CD14-positive monocyte (primary cell): Measurements from ENCODE around the gene IGF2R. TPM values are rescaled to one million over a fixed set of nuclear protein-coding genes. Genes with fewer than 3 reads are reported as not detected.

Experiments
- DNase-seq, 3 donors: peaks; one replicate each; pipeline ENCODE4 v3.0.0-alpha.2; 2011 to 2022
- H2AFZ ChIP-seq: 2 replicates; pipeline ENCODE4 v1.6.0; 2012; ENCODE audit warnings: mild to moderate bottlenecking, low read depth, low read length, inconsistent platforms; ENCODE audit not compliant: insufficient read depth, poor library complexity, severe bottlenecking
- H3K27ac ChIP-seq, 2 donors: 1 replicate in 1 of 2; 2 replicates in 1 of 2; pipeline ENCODE4 v1.5.1; 2012 to 2013; ENCODE audit warnings: low read length in 2 of 2, control low read depth in 1 of 2, inconsistent platforms in 1 of 2, low read depth in 1 of 2, mild to moderate bottlenecking in 1 of 2
- H3K27me3 ChIP-seq, 2 donors: one replicate each; pipeline versions ENCODE4 v1.6.0 to v1.6.1; 2011 to 2013; ENCODE audit warnings: low read length in 2 of 2; ENCODE audit not compliant: control insufficient read depth in 2 of 2, insufficient read depth in 2 of 2
- H3K36me3 ChIP-seq, 2 donors: replicated peaks in 1 of 2; 1 replicate in 1 of 2; 2 replicates in 1 of 2; pipeline versions ENCODE4 v1.5.1 to v1.6.1; 2012 to 2013; ENCODE audit warnings: low read length in 2 of 2, control low read depth in 1 of 2, inconsistent platforms in 1 of 2, mild to moderate bottlenecking in 1 of 2; ENCODE audit not compliant: insufficient read depth in 2 of 2, control insufficient read depth in 1 of 2
- H3K4me1 ChIP-seq, 2 donors: 1 replicate in 1 of 2; 2 replicates in 1 of 2; pipeline versions ENCODE4 v1.5.1 to v1.6.1; 2012 to 2013; ENCODE audit warnings: low read length in 2 of 2, control low read depth in 1 of 2, inconsistent platforms in 1 of 2, mild to moderate bottlenecking in 1 of 2, moderate library complexity in 1 of 2; ENCODE audit not compliant: insufficient read depth in 2 of 2, control insufficient read depth in 1 of 2
- H3K4me2 ChIP-seq: replicated peaks from 2 replicates; pipeline ENCODE3; 2012; ENCODE audit warnings: low read length, moderate library complexity, mild to moderate bottlenecking; ENCODE audit not compliant: poor library complexity, severe bottlenecking; ENCODE audit errors: extremely low read depth
- H3K4me3 ChIP-seq, 3 experiments: fragments of 200-600 bp in 1 of 3; sonication (generic) in 1 of 3; replicated peaks in 1 of 3; 1 replicate in 2 of 3; 2 replicates in 1 of 3; pipeline ENCODE4 v1.5.1; 2011 to 2013; ENCODE audit warnings: low read length in 3 of 3, mild to moderate bottlenecking in 3 of 3, control low read depth in 2 of 3, low read depth in 2 of 3, inconsistent platforms in 1 of 3, moderate library complexity in 1 of 3
- H3K79me2 ChIP-seq: 2 replicates; pipeline ENCODE4 v1.6.0; 2012; ENCODE audit warnings: mild to moderate bottlenecking, control low read depth, inconsistent platforms, low read length, moderate library complexity; ENCODE audit not compliant: insufficient read depth
- H3K9ac ChIP-seq: 2 replicates; pipeline ENCODE4 v1.6.0; 2017; ENCODE audit warnings: low read length, mild to moderate bottlenecking; ENCODE audit not compliant: insufficient read depth, poor library complexity, severe bottlenecking
- H3K9me3 ChIP-seq, 2 donors: replicated peaks in 1 of 2; 1 replicate in 1 of 2; 2 replicates in 1 of 2; pipeline versions ENCODE4 v1.5.1 to v1.6.1; 2012 to 2013; ENCODE audit warnings: low read length in 2 of 2, control low read depth in 1 of 2; ENCODE audit not compliant: control insufficient read depth in 1 of 2, insufficient read depth in 1 of 2
- H4K20me1 ChIP-seq: 2 replicates; pipeline ENCODE4 v1.6.0; 2012; ENCODE audit warnings: mild to moderate bottlenecking, low read length, control low read depth, moderate library complexity; ENCODE audit not compliant: insufficient read depth
- H3K27ac Mint-ChIP-seq, 7 donors: one replicate each; pipeline ENCODE4 v1.8.0; 2020; ENCODE audit warnings: mild to moderate bottlenecking in 7 of 7, mixed read lengths in 7 of 7, moderate library complexity in 6 of 7, inconsistent platforms in 2 of 7
- H3K27me3 Mint-ChIP-seq, 3 donors: one replicate each; pipeline ENCODE4 v1.8.0; 2021 to 2022; ENCODE audit warnings: low read depth in 3 of 3, mild to moderate bottlenecking in 3 of 3, mixed read lengths in 3 of 3, moderate library complexity in 3 of 3, inconsistent platforms in 1 of 3
- H3K36me3 Mint-ChIP-seq, 2 donors: one replicate each; pipeline ENCODE4 v1.8.0; 2020; ENCODE audit warnings: mixed read lengths in 2 of 2, inconsistent platforms in 1 of 2, mild to moderate bottlenecking in 1 of 2
- H3K4me1 Mint-ChIP-seq: one replicate; pipeline ENCODE4 v1.8.0; 2020; ENCODE audit warnings: mild to moderate bottlenecking, mixed read lengths
- H3K4me3 Mint-ChIP-seq, 2 donors: one replicate each; pipeline ENCODE4 v1.8.0; 2020; ENCODE audit warnings: mild to moderate bottlenecking in 2 of 2, mixed read lengths in 2 of 2, moderate library complexity in 1 of 2
- H3K9me3 Mint-ChIP-seq, 7 donors: one replicate each; pipeline ENCODE4 v1.8.0; 2020 to 2022; ENCODE audit warnings: mixed read lengths in 7 of 7, mild to moderate bottlenecking in 6 of 7, moderate library complexity in 6 of 7, inconsistent platforms in 2 of 7
- CTCF ChIP-seq: fragments of 200-600 bp; IDR thresholded peaks from one replicate; pipeline ENCODE4 v1.8.0; 2022; ENCODE audit warnings: antibody characterized with exemption, mild to moderate bottlenecking
- WGBS: methylation state at CpG from one replicate; pipeline ENCODE4 v1.1.5; 2013; ENCODE audit warnings: missing lambda C conversion rate; ENCODE audit not compliant: insufficient coverage; 5-methylcytosine and 5-hydroxymethylcytosine counted together
- intact Hi-C, 2 donors: fragments of 100-400 bp; cut with micrococcal nuclease; formaldehyde crosslinking; loops; one replicate each; pipeline versions ENCODE4 v1.15.0 to v1.15.1; 2023
- polyA plus RNA-seq, 3 donors: library from polyadenylated mRNA; depleted of rRNA in 1 of 3; unstranded in 2 of 3; stranded (reverse) in 1 of 3; fragments of 300-500 nt in 2 of 3; fragments of >200 nt in 1 of 3; fragmentation: Illumina TruSeq in 2 of 3; gene quantifications; 1 replicate in 2 of 3; 2 replicates in 1 of 3; pipeline ENCODE4 v1.2.3, GENCODE V29; 2012 to 2021

IGF2R gene
- polyA plus RNA-seq, 3 donors, result 6.9 to 44.8 (median 8.2) TPM

DNA sequence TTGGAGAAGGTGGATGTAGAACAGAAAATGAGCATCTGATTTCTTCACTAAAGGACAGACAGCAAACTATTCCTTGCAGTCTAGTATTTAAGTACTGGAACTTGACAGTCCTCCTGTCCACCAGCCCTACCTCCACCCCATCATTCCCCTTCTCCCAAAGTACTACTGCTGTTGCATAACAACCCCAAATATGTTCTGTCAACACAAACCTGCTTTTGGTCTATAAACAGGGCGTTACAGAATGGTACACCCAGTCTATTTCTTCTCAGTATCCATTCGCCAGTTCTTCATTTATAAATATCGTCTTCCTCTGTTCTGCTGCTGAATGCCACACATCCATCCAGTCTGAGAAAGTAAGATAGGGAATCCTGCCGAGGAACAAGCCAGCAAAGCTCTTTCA, 125.1 kb downstream of the IGF2R start:
- TF ChIP-seq CTCF, result no peak
- Histone ChIP-seq H3K4me2 (no peak overlapping the region), H3K9me3 (no peaks in the 10 kb centered on the region), H3K4me1 (no peaks in the 10 kb centered on the region), H3K9ac (no peak overlapping the region), H4K20me1 (peaks cover 93% of the 10 kb centered on the region), H3K79me2 (no peaks in the 10 kb centered on the region), H3K36me3 (peaks cover 89 to 99% of the 10 kb centered on the region in 2 donors), H3K4me3 (no peak overlapping the region), H2AFZ (no peak overlapping the region), H3K27ac (no peak overlapping the region), H3K27me3 (no peaks in the 10 kb centered on the region)
- Mint-ChIP-seq H3K27me3 (peaks cover 1 to 4% (median 3%) of the 10 kb centered on the region in 3 donors), H3K4me3 (no peak overlapping the region), H3K4me1 (peaks cover 2% of the 10 kb centered on the region), H3K9me3 (no peaks in the 10 kb centered on the region), H3K36me3 (peaks cover 90 to 94% of the 10 kb centered on the region in 2 donors), H3K27ac (no peak overlapping the region)
- intact Hi-C loops, result no loop called here
- no peak for DNase-seq
- WGBS, result 90% methylated on average over 3 of the region's 4 CpGs

GRCh38 chr6:160095146-160095845, 126.4 kb downstream of the IGF2R start:
- peaks cover 80% of the 10 kb centered on the region for H4K20me1 ChIP-seq
- TF ChIP-seq CTCF, result no peak
- Mint-ChIP-seq H3K4me3 (no peak overlapping the region), H3K4me1 (peaks cover 14% of the 10 kb centered on the region), H3K9me3 (no peaks in the 10 kb centered on the region), H3K36me3 (peaks cover 84 to 93% of the 10 kb centered on the region in 2 donors), H3K27ac (no peak overlapping the region), H3K27me3 (peaks cover 3 to 4% (median 3%) of the 10 kb centered on the region in 3 donors)
- no peak overlapping the region for H3K9ac ChIP-seq
- no peak overlapping the region for H3K4me2 ChIP-seq
- H3K9me3 ChIP-seq, result no peaks in the 10 kb centered on the region
- no peaks in the 10 kb centered on the region for H3K27me3 ChIP-seq
- no peak overlapping the region for H3K27ac ChIP-seq
- peaks cover 78 to 94% of the 10 kb centered on the region in 2 donors for H3K36me3 ChIP-seq
- no peak overlapping the region for H3K4me3 ChIP-seq
- WGBS, result 100% methylated on average over 6 of the region's 8 CpGs
- H2AFZ ChIP-seq, result no peak overlapping the region
- DNase-seq, result no peak
- intact Hi-C loops, result no loop called here
- H3K79me2 ChIP-seq, result no peaks in the 10 kb centered on the region
- H3K4me1 ChIP-seq, result peaks cover 4 to 11% of the 10 kb centered on the region in 2 donors
